Upper lobe of left lung (tissue), 4 donors: Measurements from ENCODE around the gene PRR23E.

Source experiments
- CTCF ChIP-seq, 6 experiments: fragments of 450-650 bp in 4 of 6; fragments of 200-600 bp in 2 of 6; sonication (generic) in 2 of 6; IDR thresholded peaks; one replicate each; pipeline ENCODE4 v1.5.1; 2016 to 2019; ENCODE audit warnings: antibody characterized with exemption in 6 of 6
- POLR2A ChIP-seq, 4 donors: fragments of 450-650 bp; IDR thresholded peaks; one replicate each; pipeline ENCODE4 v1.5.1; 2016 to 2017; ENCODE audit warnings: antibody characterized with exemption in 4 of 4, mild to moderate bottlenecking in 2 of 4

- no peak for TF ChIP-seq CTCF (IDR thresholded peaks at IDR 0.05)
- TF ChIP-seq POLR2A (IDR thresholded peaks at IDR 0.05) = no peak
These were observed 22.9 kb downstream of the PRR23E start for GRCh38 chr3:127215714-127216414.
